Uterus (tissue), 2 donors: ENCODE data around the gene EXTL1.

Experiments used
- POLR2A ChIP-seq, 2 donors: fragments of 450-650 bp; IDR thresholded peaks; one replicate each; pipeline ENCODE4 v1.6.1; 2016; ENCODE audit warnings: antibody characterized with exemption in 2 of 2, mild to moderate bottlenecking in 1 of 2, moderate library complexity in 1 of 2
- TF ChIP-seq, protein P1 (sequence below), 4 experiments: fragments of 200-600 bp in 2 of 4; fragments of 450-650 bp in 2 of 4; sonication (generic) in 2 of 4; IDR thresholded peaks; one replicate each; pipeline ENCODE4 v1.5.1; 2016 to 2019; ENCODE audit warnings: antibody characterized with exemption in 4 of 4, mild to moderate bottlenecking in 2 of 4, moderate library complexity in 1 of 4

- no peak for TF ChIP-seq POLR2A (IDR thresholded peaks at IDR 0.05)
- TF ChIP-seq, protein P1, sequence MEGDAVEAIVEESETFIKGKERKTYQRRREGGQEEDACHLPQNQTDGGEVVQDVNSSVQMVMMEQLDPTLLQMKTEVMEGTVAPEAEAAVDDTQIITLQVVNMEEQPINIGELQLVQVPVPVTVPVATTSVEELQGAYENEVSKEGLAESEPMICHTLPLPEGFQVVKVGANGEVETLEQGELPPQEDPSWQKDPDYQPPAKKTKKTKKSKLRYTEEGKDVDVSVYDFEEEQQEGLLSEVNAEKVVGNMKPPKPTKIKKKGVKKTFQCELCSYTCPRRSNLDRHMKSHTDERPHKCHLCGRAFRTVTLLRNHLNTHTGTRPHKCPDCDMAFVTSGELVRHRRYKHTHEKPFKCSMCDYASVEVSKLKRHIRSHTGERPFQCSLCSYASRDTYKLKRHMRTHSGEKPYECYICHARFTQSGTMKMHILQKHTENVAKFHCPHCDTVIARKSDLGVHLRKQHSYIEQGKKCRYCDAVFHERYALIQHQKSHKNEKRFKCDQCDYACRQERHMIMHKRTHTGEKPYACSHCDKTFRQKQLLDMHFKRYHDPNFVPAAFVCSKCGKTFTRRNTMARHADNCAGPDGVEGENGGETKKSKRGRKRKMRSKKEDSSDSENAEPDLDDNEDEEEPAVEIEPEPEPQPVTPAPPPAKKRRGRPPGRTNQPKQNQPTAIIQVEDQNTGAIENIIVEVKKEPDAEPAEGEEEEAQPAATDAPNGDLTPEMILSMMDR (IDR thresholded peaks at IDR 0.05): no peak
Observed at GRCh38 chr1:25978403-25978802, 43.2 kb upstream of the EXTL1 start.
